GM12864 (cell line): ENCODE data around the gene ITGAE.

Source experiments
- DNase-seq: peaks from one replicate; pipeline ENCODE4 v3.0.0-alpha.2; 2011; ENCODE audit warnings: low read depth
- H3K4me3 ChIP-seq: 2 replicates; pipeline ENCODE4 v1.5.1; 2011; ENCODE audit warnings: mild to moderate bottlenecking, low read depth, low read length, control low read depth
- CTCF ChIP-seq: IDR thresholded peaks from 2 replicates; pipeline ENCODE4 v1.5.1; 2011; ENCODE audit warnings: low read depth, mild to moderate bottlenecking, moderate library complexity, low read length, control low read depth, inconsistent platforms; ENCODE audit errors: missing control alignments

ITGAE gene

GRCh38 chr17:3815122-3815521, 14.1 kb upstream of the ITGAE start:
- DNase-seq: no peak
- H3K4me3 ChIP-seq: no peak overlapping the region
- TF ChIP-seq CTCF: no peak

GRCh38 chr17:3814361-3814760, 13.4 kb upstream of the ITGAE start:
- no peak overlapping the region for H3K4me3 ChIP-seq
- DNase-seq: no peak
- no peak for TF ChIP-seq CTCF

- no peak for DNase-seq
- TF ChIP-seq CTCF: no peak
- no peak overlapping the region for H3K4me3 ChIP-seq
These were observed 12.2 kb upstream of the ITGAE start for GRCh38 chr17:3813171-3813570.

- no peak for TF ChIP-seq CTCF
- no peak for DNase-seq
- no peak overlapping the region for H3K4me3 ChIP-seq
These were observed 11.8 kb upstream of the ITGAE start for GRCh38 chr17:3812771-3813170.

- TF ChIP-seq CTCF: no peak
- no peak for DNase-seq
- H3K4me3 ChIP-seq: no peak overlapping the region
These were observed 11.3 kb upstream of the ITGAE start for GRCh38 chr17:3812284-3812683.

- no peak for TF ChIP-seq CTCF
- no peak overlapping the region for H3K4me3 ChIP-seq
These were observed 9.0 kb upstream of the ITGAE start for GRCh38 chr17:3810019-3810418.

GRCh38 chr17:3809135-3809534, 8.1 kb upstream of the ITGAE start:
- DNase-seq: no peak
- H3K4me3 ChIP-seq: no peak overlapping the region
- no peak for TF ChIP-seq CTCF

More at GRCh38 chr17:3810019-3810418, 9.0 kb upstream of the ITGAE start:
- DNase-seq: no peak
